HG02623 (cell line): ENCODE results near the gene UGP2.
"Not testable (repeated sequence)": the region's sequence is repeated elsewhere in the genome, so short reads cannot be mapped to it uniquely, and the experiment has no call there.

Experiments
- ATAC-seq: cut with Tn5 transposase; IDR thresholded peaks from one replicate; pipeline ENCODE4 v1.9.1; 2021; ENCODE audit warnings: moderate library complexity; ENCODE audit not compliant: unreplicated experiment

Gene UGP2

GRCh38 chr2:63891488-63892030, 49.9 kb downstream of the UGP2 start:
- ATAC-seq, result no peak

- ATAC-seq, result no peak
Observed at GRCh38 chr2:63893163-63893562, 51.5 kb downstream of the UGP2 start.

GRCh38 chr2:63894167-63894566, 52.5 kb downstream of the UGP2 start:
- ATAC-seq, result no peak

GRCh38 chr2:63898839-63899238, 57.1 kb downstream of the UGP2 start:
- ATAC-seq, result no peak

GRCh38 chr2:63899639-63900038, 57.9 kb downstream of the UGP2 start:
- ATAC-seq, result no peak

GRCh38 chr2:63902149-63902548, 60.5 kb downstream of the UGP2 start:
- no peak for ATAC-seq

- ATAC-seq, result no peak
Observed at GRCh38 chr2:63903003-63903402, 61.3 kb downstream of the UGP2 start.

- no peak for ATAC-seq
Observed at GRCh38 chr2:63914311-63914710, 72.6 kb downstream of the UGP2 start.

GRCh38 chr2:63926815-63927214, 85.1 kb downstream of the UGP2 start:
- no peak for ATAC-seq

- ATAC-seq, result not testable (repeated sequence)
Observed at GRCh38 chr2:63932104-63932503, 90.4 kb downstream of the UGP2 start.
